ENCODE results near the gene ANKLE2.

The ANKLE2 gene

DNA sequence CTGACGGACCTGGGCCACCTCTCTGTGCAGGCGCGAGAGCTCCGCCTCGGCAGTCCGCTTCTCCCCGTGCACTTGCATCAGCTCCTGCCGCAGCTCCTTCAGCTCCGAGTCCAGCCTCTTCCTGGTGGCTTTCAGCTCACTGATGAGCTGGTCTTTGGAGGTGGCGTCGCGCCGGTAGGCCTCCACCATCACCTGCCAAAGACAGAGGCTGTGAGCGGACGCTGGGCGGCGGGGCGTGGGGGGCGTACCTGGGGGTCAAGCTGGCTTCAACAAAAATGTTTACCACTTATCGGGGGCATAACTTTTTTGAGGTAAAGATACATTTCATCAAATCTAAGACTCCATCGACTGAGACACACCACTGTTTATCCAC lies 27.5 kb upstream of the ANKLE2 start:
- TF ChIP-seq, protein P1, sequence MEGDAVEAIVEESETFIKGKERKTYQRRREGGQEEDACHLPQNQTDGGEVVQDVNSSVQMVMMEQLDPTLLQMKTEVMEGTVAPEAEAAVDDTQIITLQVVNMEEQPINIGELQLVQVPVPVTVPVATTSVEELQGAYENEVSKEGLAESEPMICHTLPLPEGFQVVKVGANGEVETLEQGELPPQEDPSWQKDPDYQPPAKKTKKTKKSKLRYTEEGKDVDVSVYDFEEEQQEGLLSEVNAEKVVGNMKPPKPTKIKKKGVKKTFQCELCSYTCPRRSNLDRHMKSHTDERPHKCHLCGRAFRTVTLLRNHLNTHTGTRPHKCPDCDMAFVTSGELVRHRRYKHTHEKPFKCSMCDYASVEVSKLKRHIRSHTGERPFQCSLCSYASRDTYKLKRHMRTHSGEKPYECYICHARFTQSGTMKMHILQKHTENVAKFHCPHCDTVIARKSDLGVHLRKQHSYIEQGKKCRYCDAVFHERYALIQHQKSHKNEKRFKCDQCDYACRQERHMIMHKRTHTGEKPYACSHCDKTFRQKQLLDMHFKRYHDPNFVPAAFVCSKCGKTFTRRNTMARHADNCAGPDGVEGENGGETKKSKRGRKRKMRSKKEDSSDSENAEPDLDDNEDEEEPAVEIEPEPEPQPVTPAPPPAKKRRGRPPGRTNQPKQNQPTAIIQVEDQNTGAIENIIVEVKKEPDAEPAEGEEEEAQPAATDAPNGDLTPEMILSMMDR (IDR thresholded peaks at IDR 0.05; ENCODE audit: insufficient read depth, low read length, missing control alignments), result no peak
- CTCF ChIA-PET, result interaction anchor here (0.8 to 1.2 kb wide), 3 partner anchors 11 to 22 kb away, joined by 3 read pairs; no protein-coding TSS in a partner anchor
- H3K4me3 ChIP-seq (ENCODE audit: low read depth, low read length), result no peak overlapping the region
- no peak for DNase-seq (ENCODE audit: low read depth, low spot score)
- POLR2A ChIA-PET, result no interaction called here

DNA sequence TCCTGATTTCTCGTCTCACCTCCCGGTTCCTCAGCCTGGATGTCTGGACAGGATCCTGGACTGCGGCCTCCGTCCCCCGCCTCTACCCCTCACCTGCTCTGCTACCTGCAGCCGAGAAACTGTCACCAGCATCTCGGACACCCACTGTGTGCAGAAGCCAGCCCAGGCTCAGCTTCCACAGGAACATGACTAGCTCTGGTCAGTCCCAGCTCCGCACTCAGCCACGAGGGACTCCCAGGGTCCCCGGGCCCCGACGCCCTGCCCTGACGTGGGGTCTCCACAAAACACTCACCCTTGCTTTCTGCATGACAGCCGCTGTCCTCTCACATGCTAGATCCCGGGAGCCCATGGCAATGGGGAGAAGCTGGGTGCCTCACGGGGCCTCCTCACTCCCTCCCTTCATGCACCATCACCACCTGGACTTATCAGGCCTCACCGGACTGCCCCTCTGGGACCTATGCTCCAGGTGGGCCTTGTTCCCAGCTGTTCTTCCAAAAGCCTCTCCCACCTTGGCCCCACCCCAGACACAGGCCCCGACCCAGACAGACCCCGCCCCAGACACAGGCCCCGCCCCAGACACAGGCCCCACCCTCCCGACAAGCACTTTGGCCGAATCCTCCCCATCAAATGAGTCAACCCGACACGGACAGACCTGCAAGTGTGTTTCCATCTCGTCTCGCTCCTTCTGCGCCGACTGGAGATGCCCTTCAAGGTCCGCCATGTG lies 26.9 kb upstream of the ANKLE2 start:
- CTCF ChIA-PET, result interaction anchor here (0.8 to 1.2 kb wide), 3 partner anchors 12 to 21 kb away, joined by 3 read pairs; no protein-coding TSS in a partner anchor
- TF ChIP-seq, protein P1 (IDR thresholded peaks at IDR 0.05; ENCODE audit: insufficient read depth, low read length, missing control alignments), result no peak
- no peak overlapping the region for H3K4me3 ChIP-seq (ENCODE audit: low read depth, low read length)
- POLR2A ChIA-PET, result no interaction called here
- DNase-seq (ENCODE audit: low read depth, low spot score), result no peak

DNA sequence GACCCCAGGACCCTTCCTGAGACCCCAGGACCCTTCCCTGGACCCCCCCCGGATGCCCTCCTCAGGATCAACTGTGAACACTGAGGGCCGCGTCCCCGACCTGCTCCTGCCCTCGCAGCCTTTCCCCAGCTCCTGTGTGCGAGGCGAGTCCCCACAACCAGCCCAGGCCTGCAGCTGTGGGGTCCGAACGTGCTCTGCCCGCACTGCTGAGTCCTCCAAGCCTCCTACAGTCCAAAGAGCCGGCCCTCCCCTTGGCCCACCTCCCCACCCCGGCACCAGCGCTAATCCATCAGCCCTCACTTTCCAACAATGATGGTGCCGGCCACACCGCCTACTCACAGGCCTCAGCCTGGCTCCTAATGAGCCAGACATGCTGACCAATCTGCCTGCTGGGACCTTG lies 26.2 kb upstream of the ANKLE2 start:
- ChIA-PET POLR2A (no interaction called here), CTCF (interaction anchor here (1.2 kb wide), 1 partner anchor 13 kb away, joined by 3 read pairs; no protein-coding TSS in a partner anchor)
- H3K4me3 ChIP-seq (ENCODE audit: low read depth, low read length), result no peak overlapping the region
- DNase-seq (ENCODE audit: low read depth, low spot score), result no peak
- TF ChIP-seq, protein P1 (IDR thresholded peaks at IDR 0.05; ENCODE audit: insufficient read depth, low read length, missing control alignments), result no peak

DNA sequence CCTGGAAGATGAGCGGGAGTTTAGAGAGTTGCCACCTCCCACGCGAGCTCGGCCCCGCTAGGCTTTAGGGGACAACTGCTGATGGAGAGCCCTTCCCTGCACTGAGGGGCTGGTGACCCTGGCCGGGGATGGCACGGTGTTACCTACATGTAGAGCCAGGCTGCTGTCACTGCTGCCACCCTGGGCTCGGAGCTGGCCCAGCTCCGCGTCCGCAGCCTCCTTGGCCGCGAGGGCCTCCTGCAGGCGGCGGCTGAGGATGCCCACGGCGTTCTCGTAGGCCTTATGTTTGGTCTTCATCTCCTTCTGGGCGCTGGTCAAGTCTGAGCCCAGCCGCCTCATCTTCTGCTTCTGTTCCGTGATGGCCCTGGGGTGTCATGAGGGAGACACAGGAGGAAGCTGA lies 24.6 kb upstream of the ANKLE2 start:
- H3K4me3 ChIP-seq (ENCODE audit: low read depth, low read length), result no peak overlapping the region
- ChIA-PET CTCF (no interaction called here), POLR2A (no interaction called here)
- no peak for DNase-seq (ENCODE audit: low read depth, low spot score)
- TF ChIP-seq, protein P1 (IDR thresholded peaks at IDR 0.05; ENCODE audit: insufficient read depth, low read length, missing control alignments), result no peak

DNA sequence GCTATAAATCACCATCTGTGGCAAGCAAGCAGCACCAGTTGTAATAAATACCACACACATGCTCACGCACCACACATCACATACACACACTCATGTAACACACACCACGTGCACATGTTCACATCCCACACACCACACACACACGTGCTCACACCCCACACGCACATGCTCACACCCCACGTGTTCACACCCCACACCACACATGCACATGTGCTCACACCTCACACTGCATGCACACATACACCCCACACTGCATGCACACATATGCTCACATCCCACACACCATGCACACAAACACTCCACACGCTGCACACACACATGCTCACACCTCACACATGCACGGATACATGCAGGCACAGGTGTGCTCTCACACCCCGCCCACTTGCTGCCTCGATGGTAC lies 22.9 kb upstream of the ANKLE2 start:
- H3K4me3 ChIP-seq (ENCODE audit: low read depth, low read length), result no peak overlapping the region
- TF ChIP-seq, protein P1 (IDR thresholded peaks at IDR 0.05; ENCODE audit: insufficient read depth, low read length, missing control alignments), result no peak
- POLR2A ChIA-PET, result no interaction called here
- CTCF ChIA-PET, result no interaction called here
- DNase-seq (ENCODE audit: low read depth, low spot score), result no peak

DNA sequence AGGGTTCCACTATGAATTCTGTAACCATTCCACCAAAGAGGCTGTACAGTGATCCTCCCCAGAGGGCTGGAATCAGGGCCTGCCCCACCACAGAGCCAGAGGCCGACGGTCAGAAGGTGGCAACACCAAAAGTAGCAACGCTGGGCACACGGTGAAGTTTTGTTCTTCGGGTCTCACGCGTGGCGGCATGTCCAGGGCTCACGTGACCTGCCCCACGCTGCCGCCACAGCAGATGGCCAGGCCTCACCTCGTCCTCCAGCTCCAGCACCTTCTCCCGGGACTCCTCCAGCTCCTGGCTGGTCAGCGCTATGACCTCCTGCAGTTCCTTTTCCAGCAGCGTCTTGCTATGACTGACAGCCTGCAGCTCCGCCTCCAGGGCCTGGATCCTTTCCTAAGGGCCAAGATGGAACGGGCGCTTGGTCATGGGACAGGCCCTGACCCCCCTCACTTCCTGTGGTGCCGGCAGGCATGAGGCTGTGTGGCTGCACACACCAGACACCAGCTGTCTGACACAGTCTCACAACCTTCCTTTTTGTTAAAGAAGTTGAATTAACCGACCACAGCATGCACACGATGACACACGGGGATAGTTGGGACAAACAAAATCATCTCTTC lies 22.4 kb upstream of the ANKLE2 start:
- ChIA-PET POLR2A (interaction anchor here (0.8 kb wide), 1 partner anchor 45 kb away, joined by 3 read pairs; no protein-coding TSS in a partner anchor), CTCF (no interaction called here)
- TF ChIP-seq, protein P1 (IDR thresholded peaks at IDR 0.05; ENCODE audit: insufficient read depth, low read length, missing control alignments), result no peak
- DNase-seq (ENCODE audit: low read depth, low spot score), result no peak
- H3K4me3 ChIP-seq (ENCODE audit: low read depth, low read length), result no peak overlapping the region
